GM23338 (cell line): ENCODE measurements around the gene DTX1. TPM values are rescaled to one million over a fixed set of nuclear protein-coding genes. Genes with fewer than 3 reads are reported as not detected.

Experiments used
- ATAC-seq: fragments of 200-7000 bp; cut with Tn5 transposase; 3 replicates; pipeline ENCODE4 v1.9.1; 2020
- DNase-seq: peaks from one replicate; pipeline ENCODE4 v3.0.0-alpha.2; 2015; ENCODE audit warnings: low spot score
- H2AFZ ChIP-seq: fragments of 200-600 bp; sonication (generic); 2 replicates; pipeline ENCODE4 v1.8.0; 2016; ENCODE audit warnings: antibody characterized with exemption, mild to moderate bottlenecking, moderate library complexity
- H3F3A ChIP-seq: fragments of 200-600 bp; sonication (generic); replicated peaks from 2 replicates; pipeline ENCODE4 v1.8.0; 2017; ENCODE audit warnings: antibody characterized with exemption, mixed run types, low read depth
- H3K27ac ChIP-seq: fragments of 200-600 bp; sonication (generic); 2 replicates; pipeline ENCODE4 v1.6.1; 2016; ENCODE audit warnings: low read depth
- H3K27me3 ChIP-seq: fragments of 200-600 bp; sonication (generic); 2 replicates; pipeline ENCODE4 v1.8.0; 2016; ENCODE audit warnings: mild to moderate bottlenecking, mixed run types, moderate library complexity; ENCODE audit not compliant: insufficient read depth
- H3K36me3 ChIP-seq: fragments of 200-600 bp; sonication (generic); 2 replicates; pipeline ENCODE4 v1.8.0; 2016; ENCODE audit warnings: mild to moderate bottlenecking; ENCODE audit not compliant: insufficient read depth
- H3K4me1 ChIP-seq: fragments of 200-600 bp; sonication (generic); 2 replicates; pipeline ENCODE4 v1.8.0; 2016; ENCODE audit warnings: mild to moderate bottlenecking, moderate library complexity; ENCODE audit not compliant: insufficient read depth
- H3K4me2 ChIP-seq: fragments of 200-600 bp; sonication (generic); 2 replicates; pipeline ENCODE4 v1.7.1; 2017; ENCODE audit warnings: mixed run types
- H3K4me3 ChIP-seq: fragments of 200-600 bp; sonication (generic); 2 replicates; pipeline ENCODE4 v1.6.1; 2016; ENCODE audit warnings: mixed run types
- H3K79me2 ChIP-seq: fragments of 200-600 bp; sonication (generic); replicated peaks from 2 replicates; pipeline ENCODE4 v1.8.0; 2017; ENCODE audit warnings: mild to moderate bottlenecking; ENCODE audit not compliant: insufficient read depth
- H3K9me2 ChIP-seq: fragments of 200-600 bp; sonication (generic); 2 replicates; pipeline ENCODE4 v1.8.0; 2017; ENCODE audit not compliant: insufficient read depth
- H4K20me1 ChIP-seq: fragments of 200-600 bp; sonication (generic); replicated peaks from 2 replicates; pipeline ENCODE4 v1.8.0; 2017; ENCODE audit warnings: mild to moderate bottlenecking; ENCODE audit not compliant: insufficient read depth
- H3K27ac Mint-ChIP-seq: 2 replicates; pipeline ENCODE4 v1.8.0; 2020; ENCODE audit warnings: inconsistent platforms, mild to moderate bottlenecking, moderate library complexity, mixed read lengths
- H3K27me3 Mint-ChIP-seq: 3 replicates; pipeline ENCODE4 v1.8.0; 2022; ENCODE audit warnings: low read depth, mild to moderate bottlenecking, moderate library complexity, mixed read lengths, inconsistent platforms; ENCODE audit not compliant: insufficient read depth, poor library complexity
- H3K36me3 Mint-ChIP-seq: 3 replicates; pipeline ENCODE4 v1.8.0; 2021; ENCODE audit warnings: low read depth, mild to moderate bottlenecking, inconsistent platforms, moderate library complexity, mixed read lengths
- H3K4me1 Mint-ChIP-seq: 3 replicates; pipeline ENCODE4 v1.8.0; 2020; ENCODE audit warnings: mild to moderate bottlenecking, inconsistent platforms, mixed read lengths
- H3K4me3 Mint-ChIP-seq: 3 replicates; pipeline ENCODE4 v1.8.0; 2021; ENCODE audit warnings: moderate library complexity, mild to moderate bottlenecking, inconsistent platforms, mixed read lengths
- H3K9me3 Mint-ChIP-seq: 3 replicates; pipeline ENCODE4 v1.8.0; 2020; ENCODE audit warnings: moderate library complexity, mild to moderate bottlenecking, inconsistent platforms, mixed read lengths
- CREB1 ChIP-seq: fragments of 250-450 bp; sonication (Bioruptor Pico); IDR thresholded peaks from 2 replicates; pipeline ENCODE4 v1.5.0; 2020; ENCODE audit warnings: low read depth, mild to moderate bottlenecking, moderate library complexity
- ETS1 ChIP-seq: IDR thresholded peaks from 2 replicates; pipeline ENCODE4 v1.6.1; 2016; ENCODE audit warnings: antibody characterized with exemption
- EZH2 ChIP-seq: fragments of 200-600 bp; sonication (generic); IDR thresholded peaks from one replicate; pipeline ENCODE4 v1.8.0; 2017; ENCODE audit warnings: antibody characterized with exemption, mild to moderate bottlenecking, low read depth; ENCODE audit not compliant: unreplicated experiment
- EZH2phosphoT487 ChIP-seq: fragments of 200-600 bp; sonication (generic); IDR thresholded peaks from one replicate; pipeline ENCODE4 v1.8.1; 2018; ENCODE audit warnings: antibody characterized with exemption; ENCODE audit not compliant: unreplicated experiment
- JUNB ChIP-seq: IDR thresholded peaks from one replicate; pipeline ENCODE4 v1.6.1; 2016; ENCODE audit warnings: antibody characterized with exemption; ENCODE audit not compliant: unreplicated experiment
- NANOG ChIP-seq: IDR thresholded peaks from 2 replicates; pipeline ENCODE4 v1.6.1; 2016; ENCODE audit warnings: antibody characterized with exemption, borderline replicate concordance
- POLR2AphosphoS5 ChIP-seq: IDR thresholded peaks from 2 replicates; pipeline ENCODE4 v1.6.1; 2016; ENCODE audit warnings: antibody characterized with exemption, low read depth
- STAT1 ChIP-seq: IDR thresholded peaks from one replicate; pipeline ENCODE4 v1.6.1; 2016; ENCODE audit warnings: antibody characterized with exemption; ENCODE audit not compliant: unreplicated experiment
- ZNF114 ChIP-seq: fragments of 250-450 bp; sonication (Bioruptor Pico); IDR thresholded peaks from 2 replicates; pipeline ENCODE4 v1.5.0; 2020; ENCODE audit warnings: mild to moderate bottlenecking, moderate library complexity
- ZNF331 ChIP-seq: fragments of 250-450 bp; sonication (Bioruptor Pico); IDR thresholded peaks from 2 replicates; pipeline ENCODE4 v1.5.0; 2020; ENCODE audit warnings: low read depth, mild to moderate bottlenecking, moderate library complexity
- polyA plus RNA-seq: library from polyadenylated mRNA; unstranded; fragments of >200 nt; fragmentation: Nextera tagmentation; extraction: Ambion mirVana; gene quantifications from 2 replicates; pipeline ENCODE4 v1.2.1, GENCODE V29; 2016
- total RNA-seq: library from RNA; depleted of rRNA; stranded (reverse); fragments of >200 nt; shearing (Covaris generic); gene quantifications from 2 replicates; pipeline ENCODE4 v1.2.3, GENCODE V29; 2014
- TF ChIP-seq, protein P1 (sequence below), 2 experiments: fragments of 200-600 bp in 1 of 2; sonication (generic) in 1 of 2; conservative IDR thresholded peaks; 2 replicates each; pipeline versions ENCODE4 v1.5.1 to v1.6.1; 2016 to 2017; ENCODE audit warnings: antibody characterized with exemption in 2 of 2, low read depth in 2 of 2, mild to moderate bottlenecking in 2 of 2, moderate library complexity in 1 of 2
- TF ChIP-seq, protein P2 (sequence below): IDR thresholded peaks from one replicate; pipeline ENCODE4 v1.6.1; 2018; ENCODE audit warnings: antibody characterized with exemption; ENCODE audit not compliant: unreplicated experiment
- TF ChIP-seq, protein P3 (sequence below): fragments of 250-450 bp; sonication (Bioruptor Pico); IDR thresholded peaks from 2 replicates; pipeline ENCODE4 v1.5.0; 2020; ENCODE audit warnings: mild to moderate bottlenecking, moderate library complexity

The DTX1 gene
- total and polyA plus RNA-seq, 2 experiments from 2014 or later: 1.6 to 9.0 TPM

- no peak overlapping the region for H3K4me2 ChIP-seq
- no peak for TF ChIP-seq NANOG
- no peak for TF ChIP-seq ZNF331 (CRISPR knock-in tag)
- no peak for TF ChIP-seq CREB1 (CRISPR knock-in tag)
- TF ChIP-seq ZNF114: no peak
- TF ChIP-seq, protein P1, sequence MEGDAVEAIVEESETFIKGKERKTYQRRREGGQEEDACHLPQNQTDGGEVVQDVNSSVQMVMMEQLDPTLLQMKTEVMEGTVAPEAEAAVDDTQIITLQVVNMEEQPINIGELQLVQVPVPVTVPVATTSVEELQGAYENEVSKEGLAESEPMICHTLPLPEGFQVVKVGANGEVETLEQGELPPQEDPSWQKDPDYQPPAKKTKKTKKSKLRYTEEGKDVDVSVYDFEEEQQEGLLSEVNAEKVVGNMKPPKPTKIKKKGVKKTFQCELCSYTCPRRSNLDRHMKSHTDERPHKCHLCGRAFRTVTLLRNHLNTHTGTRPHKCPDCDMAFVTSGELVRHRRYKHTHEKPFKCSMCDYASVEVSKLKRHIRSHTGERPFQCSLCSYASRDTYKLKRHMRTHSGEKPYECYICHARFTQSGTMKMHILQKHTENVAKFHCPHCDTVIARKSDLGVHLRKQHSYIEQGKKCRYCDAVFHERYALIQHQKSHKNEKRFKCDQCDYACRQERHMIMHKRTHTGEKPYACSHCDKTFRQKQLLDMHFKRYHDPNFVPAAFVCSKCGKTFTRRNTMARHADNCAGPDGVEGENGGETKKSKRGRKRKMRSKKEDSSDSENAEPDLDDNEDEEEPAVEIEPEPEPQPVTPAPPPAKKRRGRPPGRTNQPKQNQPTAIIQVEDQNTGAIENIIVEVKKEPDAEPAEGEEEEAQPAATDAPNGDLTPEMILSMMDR (conservative IDR thresholded peaks at IDR 0.05; ENCODE audit: low read depth in 2 of 2): no peak
- TF ChIP-seq ETS1: no peak
- TF ChIP-seq, protein P2, sequence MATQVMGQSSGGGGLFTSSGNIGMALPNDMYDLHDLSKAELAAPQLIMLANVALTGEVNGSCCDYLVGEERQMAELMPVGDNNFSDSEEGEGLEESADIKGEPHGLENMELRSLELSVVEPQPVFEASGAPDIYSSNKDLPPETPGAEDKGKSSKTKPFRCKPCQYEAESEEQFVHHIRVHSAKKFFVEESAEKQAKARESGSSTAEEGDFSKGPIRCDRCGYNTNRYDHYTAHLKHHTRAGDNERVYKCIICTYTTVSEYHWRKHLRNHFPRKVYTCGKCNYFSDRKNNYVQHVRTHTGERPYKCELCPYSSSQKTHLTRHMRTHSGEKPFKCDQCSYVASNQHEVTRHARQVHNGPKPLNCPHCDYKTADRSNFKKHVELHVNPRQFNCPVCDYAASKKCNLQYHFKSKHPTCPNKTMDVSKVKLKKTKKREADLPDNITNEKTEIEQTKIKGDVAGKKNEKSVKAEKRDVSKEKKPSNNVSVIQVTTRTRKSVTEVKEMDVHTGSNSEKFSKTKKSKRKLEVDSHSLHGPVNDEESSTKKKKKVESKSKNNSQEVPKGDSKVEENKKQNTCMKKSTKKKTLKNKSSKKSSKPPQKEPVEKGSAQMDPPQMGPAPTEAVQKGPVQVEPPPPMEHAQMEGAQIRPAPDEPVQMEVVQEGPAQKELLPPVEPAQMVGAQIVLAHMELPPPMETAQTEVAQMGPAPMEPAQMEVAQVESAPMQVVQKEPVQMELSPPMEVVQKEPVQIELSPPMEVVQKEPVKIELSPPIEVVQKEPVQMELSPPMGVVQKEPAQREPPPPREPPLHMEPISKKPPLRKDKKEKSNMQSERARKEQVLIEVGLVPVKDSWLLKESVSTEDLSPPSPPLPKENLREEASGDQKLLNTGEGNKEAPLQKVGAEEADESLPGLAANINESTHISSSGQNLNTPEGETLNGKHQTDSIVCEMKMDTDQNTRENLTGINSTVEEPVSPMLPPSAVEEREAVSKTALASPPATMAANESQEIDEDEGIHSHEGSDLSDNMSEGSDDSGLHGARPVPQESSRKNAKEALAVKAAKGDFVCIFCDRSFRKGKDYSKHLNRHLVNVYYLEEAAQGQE: no peak
- no peak for TF ChIP-seq EZH2phosphoT487
- TF ChIP-seq, protein P3, sequence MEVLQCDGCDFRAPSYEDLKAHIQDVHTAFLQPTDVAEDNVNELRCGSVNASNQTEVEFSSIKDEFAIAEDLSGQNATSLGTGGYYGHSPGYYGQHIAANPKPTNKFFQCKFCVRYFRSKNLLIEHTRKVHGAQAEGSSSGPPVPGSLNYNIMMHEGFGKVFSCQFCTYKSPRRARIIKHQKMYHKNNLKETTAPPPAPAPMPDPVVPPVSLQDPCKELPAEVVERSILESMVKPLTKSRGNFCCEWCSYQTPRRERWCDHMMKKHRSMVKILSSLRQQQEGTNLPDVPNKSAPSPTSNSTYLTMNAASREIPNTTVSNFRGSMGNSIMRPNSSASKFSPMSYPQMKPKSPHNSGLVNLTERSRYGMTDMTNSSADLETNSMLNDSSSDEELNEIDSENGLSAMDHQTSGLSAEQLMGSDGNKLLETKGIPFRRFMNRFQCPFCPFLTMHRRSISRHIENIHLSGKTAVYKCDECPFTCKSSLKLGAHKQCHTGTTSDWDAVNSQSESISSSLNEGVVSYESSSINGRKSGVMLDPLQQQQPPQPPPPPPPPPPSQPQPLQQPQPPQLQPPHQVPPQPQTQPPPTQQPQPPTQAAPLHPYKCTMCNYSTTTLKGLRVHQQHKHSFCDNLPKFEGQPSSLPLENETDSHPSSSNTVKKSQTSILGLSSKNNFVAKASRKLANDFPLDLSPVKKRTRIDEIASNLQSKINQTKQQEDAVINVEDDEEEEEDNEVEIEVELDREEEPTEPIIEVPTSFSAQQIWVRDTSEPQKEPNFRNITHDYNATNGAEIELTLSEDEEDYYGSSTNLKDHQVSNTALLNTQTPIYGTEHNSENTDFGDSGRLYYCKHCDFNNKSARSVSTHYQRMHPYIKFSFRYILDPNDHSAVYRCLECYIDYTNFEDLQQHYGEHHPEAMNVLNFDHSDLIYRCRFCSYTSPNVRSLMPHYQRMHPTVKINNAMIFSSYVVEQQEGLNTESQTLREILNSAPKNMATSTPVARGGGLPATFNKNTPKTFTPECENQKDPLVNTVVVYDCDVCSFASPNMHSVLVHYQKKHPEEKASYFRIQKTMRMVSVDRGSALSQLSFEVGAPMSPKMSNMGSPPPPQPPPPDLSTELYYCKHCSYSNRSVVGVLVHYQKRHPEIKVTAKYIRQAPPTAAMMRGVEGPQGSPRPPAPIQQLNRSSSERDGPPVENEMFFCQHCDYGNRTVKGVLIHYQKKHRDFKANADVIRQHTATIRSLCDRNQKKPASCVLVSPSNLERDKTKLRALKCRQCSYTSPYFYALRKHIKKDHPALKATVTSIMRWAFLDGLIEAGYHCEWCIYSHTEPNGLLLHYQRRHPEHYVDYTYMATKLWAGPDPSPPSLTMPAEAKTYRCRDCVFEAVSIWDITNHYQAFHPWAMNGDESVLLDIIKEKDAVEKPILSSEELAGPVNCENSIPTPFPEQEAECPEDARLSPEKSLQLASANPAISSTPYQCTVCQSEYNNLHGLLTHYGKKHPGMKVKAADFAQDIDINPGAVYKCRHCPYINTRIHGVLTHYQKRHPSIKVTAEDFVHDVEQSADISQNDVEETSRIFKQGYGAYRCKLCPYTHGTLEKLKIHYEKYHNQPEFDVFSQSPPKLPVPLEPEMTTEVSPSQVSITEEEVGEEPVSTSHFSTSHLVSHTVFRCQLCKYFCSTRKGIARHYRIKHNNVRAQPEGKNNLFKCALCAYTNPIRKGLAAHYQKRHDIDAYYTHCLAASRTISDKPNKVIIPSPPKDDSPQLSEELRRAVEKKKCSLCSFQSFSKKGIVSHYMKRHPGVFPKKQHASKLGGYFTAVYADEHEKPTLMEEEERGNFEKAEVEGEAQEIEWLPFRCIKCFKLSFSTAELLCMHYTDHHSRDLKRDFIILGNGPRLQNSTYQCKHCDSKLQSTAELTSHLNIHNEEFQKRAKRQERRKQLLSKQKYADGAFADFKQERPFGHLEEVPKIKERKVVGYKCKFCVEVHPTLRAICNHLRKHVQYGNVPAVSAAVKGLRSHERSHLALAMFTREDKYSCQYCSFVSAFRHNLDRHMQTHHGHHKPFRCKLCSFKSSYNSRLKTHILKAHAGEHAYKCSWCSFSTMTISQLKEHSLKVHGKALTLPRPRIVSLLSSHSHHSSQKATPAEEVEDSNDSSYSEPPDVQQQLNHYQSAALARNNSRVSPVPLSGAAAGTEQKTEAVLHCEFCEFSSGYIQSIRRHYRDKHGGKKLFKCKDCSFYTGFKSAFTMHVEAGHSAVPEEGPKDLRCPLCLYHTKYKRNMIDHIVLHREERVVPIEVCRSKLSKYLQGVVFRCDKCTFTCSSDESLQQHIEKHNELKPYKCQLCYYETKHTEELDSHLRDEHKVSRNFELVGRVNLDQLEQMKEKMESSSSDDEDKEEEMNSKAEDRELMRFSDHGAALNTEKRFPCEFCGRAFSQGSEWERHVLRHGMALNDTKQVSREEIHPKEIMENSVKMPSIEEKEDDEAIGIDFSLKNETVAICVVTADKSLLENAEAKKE (CRISPR knock-in tag): no peak
- no peak for TF ChIP-seq STAT1
- TF ChIP-seq EZH2: no peak
- TF ChIP-seq JUNB: no peak
- TF ChIP-seq POLR2AphosphoS5: no peak
Observed at GRCh38 chr12:113113397-113113796, 56.9 kb downstream of the DTX1 start.

More at GRCh38 chr12:113113397-113113796, 56.9 kb downstream of the DTX1 start:
- DNase-seq (no peak), ATAC-seq (no peak)
- H3K9me3 Mint-ChIP-seq: no peaks in the 10 kb centered on the region; the same call in 2 of the 3 replicates
- no peak overlapping the region for H3K4me3 Mint-ChIP-seq
- Histone ChIP-seq H4K20me1 (no peaks in the 10 kb centered on the region), H3K79me2 (no peaks in the 10 kb centered on the region), H3F3A (no peaks in the 10 kb centered on the region), H3K27ac (no peak overlapping the region), H3K4me3 (no peak overlapping the region), H3K9me2 (no peaks in the 10 kb centered on the region), H2AFZ (no peak overlapping the region), H3K4me1 (no peaks in the 10 kb centered on the region), H3K27me3 (no peaks in the 10 kb centered on the region), H3K36me3 (no peaks in the 10 kb centered on the region)
- peaks cover 6% of the 10 kb centered on the region; the same call in 2 of the 3 replicates for H3K4me1 Mint-ChIP-seq
- no peak overlapping the region for H3K27ac Mint-ChIP-seq
- H3K27me3 Mint-ChIP-seq: peaks cover 12% of the 10 kb centered on the region
- no peaks in the 10 kb centered on the region; the same call in 2 of the 3 replicates for H3K36me3 Mint-ChIP-seq
